ENCODE results near the gene KLHDC7B.

KLHDC7B gene

GRCh38 chr22:50573491-50574382, 28.0 kb downstream of the KLHDC7B start:
- DNase-seq (ENCODE audit: low read depth): no peak

GRCh38 chr22:50574383-50574755, 28.7 kb downstream of the KLHDC7B start:
- no peak for DNase-seq (ENCODE audit: low read depth)

- no peak for DNase-seq (ENCODE audit: low read depth)
Observed at GRCh38 chr22:50575426-50575941, 29.8 kb downstream of the KLHDC7B start.

- DNase-seq (ENCODE audit: low read depth): no peak
Observed at GRCh38 chr22:50576070-50576469, 30.4 kb downstream of the KLHDC7B start.

GRCh38 chr22:50576806-50577696, 31.4 kb downstream of the KLHDC7B start:
- no peak for DNase-seq (ENCODE audit: low read depth)

GRCh38 chr22:50577697-50577986, 31.9 kb downstream of the KLHDC7B start:
- no peak for DNase-seq (ENCODE audit: low read depth)

- DNase-seq (ENCODE audit: low read depth): no peak
Observed at GRCh38 chr22:50577987-50578775, 32.5 kb downstream of the KLHDC7B start, which contains the start of gene CPT1B. Gene CPT1B (minus strand): TSS chr22:50578427. CDS start chr22:50577915, 512 bp downstream.

GRCh38 chr22:50578776-50579310, 33.1 kb downstream of the KLHDC7B start:
- DNase-seq (ENCODE audit: low read depth): no peak

GRCh38 chr22:50579752-50580151, 34.1 kb downstream of the KLHDC7B start:
- no peak for DNase-seq (ENCODE audit: low read depth)

GRCh38 chr22:50581031-50581949, 35.6 kb downstream of the KLHDC7B start:
- no peak for DNase-seq (ENCODE audit: low read depth)

- no peak for DNase-seq (ENCODE audit: low read depth)
Observed at GRCh38 chr22:50581950-50582492, 36.3 kb downstream of the KLHDC7B start.

- peak; percentile 86 for DNase-seq (ENCODE audit: low read depth)
Observed at GRCh38 chr22:50582493-50583293, 37.0 kb downstream of the KLHDC7B start, which contains the start of gene CHKB. Gene CHKB (minus strand): TSS chr22:50582849. CDS start chr22:50582781, 68 bp downstream.

GRCh38 chr22:50583294-50583861, 37.7 kb downstream of the KLHDC7B start:
- no peak for DNase-seq (ENCODE audit: low read depth)

- DNase-seq (ENCODE audit: low read depth): no peak
Observed at GRCh38 chr22:50584106-50585096, 38.7 kb downstream of the KLHDC7B start.

- DNase-seq (ENCODE audit: low read depth): no peak
Observed at GRCh38 chr22:50585238-50585637, 39.5 kb downstream of the KLHDC7B start.

- DNase-seq (ENCODE audit: low read depth): no peak
Observed at GRCh38 chr22:50585781-50586180, 40.1 kb downstream of the KLHDC7B start.

- no peak for DNase-seq (ENCODE audit: low read depth)
Observed at GRCh38 chr22:50586416-50586815, 40.7 kb downstream of the KLHDC7B start.

GRCh38 chr22:50587407-50587806, 41.7 kb downstream of the KLHDC7B start:
- no peak for DNase-seq (ENCODE audit: low read depth)

All from HS-5 (cell line).